GM18502 (cell line): ENCODE results near the gene CLIC1.
"Not testable (repeated sequence)": the region's sequence is repeated elsewhere in the genome, so short reads cannot be mapped to it uniquely, and the experiment has no call there.

Experiments used
- ATAC-seq: cut with Tn5 transposase; IDR thresholded peaks from one replicate; pipeline ENCODE4 v1.9.1; 2021; ENCODE audit warnings: mild to moderate bottlenecking; ENCODE audit not compliant: unreplicated experiment, poor library complexity

Gene CLIC1

GRCh38 chr6:31725502-31726350 lies 10.6 kb downstream of the CLIC1 start:
- no peak for ATAC-seq

GRCh38 chr6:31723980-31724691 lies 12.2 kb downstream of the CLIC1 start:
- ATAC-seq, result no peak

- no peak for ATAC-seq
Measured at GRCh38 chr6:31723245-31723979, 12.9 kb downstream of the CLIC1 start, which contains the start of gene MPIG6B. TSS of gene MPIG6B (plus strand) at chr6:31723373. CDS start at chr6:31723384, 11 bp downstream.

- no peak for ATAC-seq
Measured at GRCh38 chr6:31722173-31722572, 14.2 kb downstream of the CLIC1 start.

GRCh38 chr6:31721351-31722020 lies 14.8 kb downstream of the CLIC1 start, which contains the start of gene LY6G6C:
TSS of gene LY6G6C (minus strand) at chr6:31721746. CDS start at chr6:31721679, 67 bp downstream.
- ATAC-seq, result no peak

GRCh38 chr6:31720196-31720770 lies 16.0 kb downstream of the CLIC1 start:
- ATAC-seq, result no peak

- ATAC-seq, result no peak
Measured at GRCh38 chr6:31719001-31719400, 17.3 kb downstream of the CLIC1 start.

GRCh38 chr6:31718265-31718664 lies 18.1 kb downstream of the CLIC1 start:
- no peak for ATAC-seq

GRCh38 chr6:31717499-31718222 lies 18.7 kb downstream of the CLIC1 start:
- no peak for ATAC-seq

GRCh38 chr6:31715022-31715958 lies 21.0 kb downstream of the CLIC1 start, which contains the start of gene LY6G6D:
TSS of gene LY6G6D (plus strand) at chr6:31715348. CDS start at chr6:31715356, 8 bp downstream.
- no peak for ATAC-seq

GRCh38 chr6:31713991-31714684 lies 22.2 kb downstream of the CLIC1 start:
- ATAC-seq, result no peak

GRCh38 chr6:31713465-31713864 lies 22.9 kb downstream of the CLIC1 start:
- no peak for ATAC-seq

- ATAC-seq, result no peak
Measured at GRCh38 chr6:31712296-31712695, 24.0 kb downstream of the CLIC1 start.

GRCh38 chr6:31711233-31711632 lies 25.1 kb downstream of the CLIC1 start:
- ATAC-seq, result no peak

GRCh38 chr6:31710523-31711219 lies 25.7 kb downstream of the CLIC1 start:
- ATAC-seq, result no peak

- ATAC-seq, result not testable (repeated sequence)
Measured at GRCh38 chr6:31709157-31709556, 27.2 kb downstream of the CLIC1 start.

- ATAC-seq, result no peak
Measured at GRCh38 chr6:31708224-31708623, 28.1 kb downstream of the CLIC1 start.
